GM12878 (cell line): ENCODE data around the gene KIFAP3. TPM values are rescaled to one million over a fixed set of nuclear protein-coding genes. Genes with fewer than 3 reads are reported as not detected.

ENCODE experiments used
- BCL11A ChIP-seq: IDR thresholded peaks from 2 replicates; pipeline ENCODE4 v1.6.1; 2011; ENCODE audit warnings: low read depth, low read length
- BMI1 ChIP-seq: fragments of 450-650 bp; IDR thresholded peaks from 2 replicates; pipeline ENCODE4 v1.6.1; 2016; ENCODE audit warnings: mild to moderate bottlenecking, moderate library complexity, borderline replicate concordance
- CBX5 ChIP-seq: sonication (generic); IDR thresholded peaks from 2 replicates; pipeline ENCODE4 v1.6.1; 2016; ENCODE audit warnings: low read depth, moderate library complexity, mild to moderate bottlenecking, inconsistent platforms
- CHD2 ChIP-seq: IDR thresholded peaks from 2 replicates; pipeline ENCODE4 v1.6.1; 2011; ENCODE audit warnings: low read depth, low read length, improper control_type of control experiment, borderline replicate concordance
- ELK1 ChIP-seq: IDR thresholded peaks from 2 replicates; pipeline ENCODE4 v1.6.1; 2012; ENCODE audit warnings: low read depth, low read length, improper control_type of control experiment
- FOXM1 ChIP-seq: IDR thresholded peaks from 2 replicates; pipeline ENCODE4 v1.6.1; 2012; ENCODE audit warnings: low read depth, mild to moderate bottlenecking, inconsistent platforms, low read length, moderate library complexity
- GABPA ChIP-seq: IDR thresholded peaks from 2 replicates; pipeline ENCODE4 v1.6.1; 2014; ENCODE audit warnings: antibody characterized with exemption, low read depth, mild to moderate bottlenecking, inconsistent platforms
- HDAC6 ChIP-seq: fragments of 200-600 bp; sonication (generic); IDR thresholded peaks from one replicate; pipeline ENCODE4 v1.8.0; 2017; ENCODE audit warnings: antibody characterized with exemption; ENCODE audit not compliant: unreplicated experiment
- IKZF2 ChIP-seq, 2 experiments: fragments of 450-650 bp; IDR thresholded peaks; 2 replicates each; pipeline ENCODE4 v1.6.1; 2017; ENCODE audit warnings: mild to moderate bottlenecking in 2 of 2, moderate library complexity in 2 of 2
- LARP7 ChIP-seq: fragments of 450-650 bp; IDR thresholded peaks from 2 replicates; pipeline ENCODE4 v1.6.1; 2017; ENCODE audit warnings: mild to moderate bottlenecking
- MXI1 ChIP-seq: fragments of 150-350 bp; IDR thresholded peaks from 2 replicates; pipeline ENCODE4 v1.6.1; 2011; ENCODE audit warnings: low read depth, mild to moderate bottlenecking, inconsistent platforms, low read length, improper control_type of control experiment
- RFX5 ChIP-seq: IDR thresholded peaks from 2 replicates; pipeline ENCODE4 v1.6.1; 2011; ENCODE audit warnings: low read depth, low read length, improper control_type of control experiment
- SIN3A ChIP-seq: IDR thresholded peaks from 2 replicates; pipeline ENCODE4 v1.6.1; 2012; ENCODE audit warnings: low read depth, low read length, improper control_type of control experiment
- STAT1 ChIP-seq: fragments of 450-650 bp; conservative IDR thresholded peaks from 2 replicates; pipeline ENCODE4 v1.6.1; 2014; ENCODE audit warnings: antibody characterized with exemption, mild to moderate bottlenecking
- SUZ12 ChIP-seq: fragments of 200-600 bp; sonication (generic); IDR thresholded peaks from one replicate; pipeline ENCODE4 v1.6.1; 2018; ENCODE audit warnings: antibody characterized with exemption, mild to moderate bottlenecking; ENCODE audit not compliant: unreplicated experiment
- ZNF622 ChIP-seq: fragments of 450-650 bp; IDR thresholded peaks from 2 replicates; pipeline ENCODE4 v1.6.1; 2017; ENCODE audit warnings: mild to moderate bottlenecking, inconsistent platforms
- polyA plus RNA-seq, 11 experiments: library from polyadenylated mRNA; depleted of rRNA in 4 of 11; unstranded in 6 of 11; stranded (reverse) in 5 of 11; fragments of >200 nt; fragmentation: Nextera tagmentation in 4 of 11; fragmentation: Illumina TruSeq in 1 of 11; extraction: Ambion mirVana in 4 of 11; extraction: Trizol in 1 of 11; gene quantifications; 1 replicate in 1 of 11; 2 replicates in 10 of 11; pipeline versions ENCODE4 v1.2.1 to v1.2.3, GENCODE V29; 2011 to 2016; ENCODE audit warnings: inconsistent platforms in 2 of 11, missing spikeins in 2 of 11, low read depth in 1 of 11
- total RNA-seq, 4 experiments: library from RNA; depleted of rRNA in 3 of 4; stranded (reverse); fragments of >200 nt in 3 of 4; fragmentation: Illumina TruSeq in 1 of 4; extraction: Trizol in 1 of 4; gene quantifications; 2 replicates each; pipeline versions ENCODE4 v1.2.1 to v1.2.3, GENCODE V29; 2013 to 2021
- TF ChIP-seq, protein P1 (sequence below): fragments of 450-650 bp; IDR thresholded peaks from 2 replicates; pipeline ENCODE4 v1.6.1; 2017; ENCODE audit warnings: mild to moderate bottlenecking, moderate library complexity
- TF ChIP-seq, protein P2 (sequence below): IDR thresholded peaks from 2 replicates; pipeline ENCODE4 v1.6.1; 2012; ENCODE audit warnings: low read depth, low read length, improper control_type of control experiment
- TF ChIP-seq, protein P3 (sequence below): IDR thresholded peaks from 2 replicates; pipeline ENCODE4 v1.6.1; 2011; ENCODE audit warnings: borderline replicate concordance, low read depth, mild to moderate bottlenecking, moderate library complexity, mixed read lengths, low read length; ENCODE audit not compliant: insufficient read depth; ENCODE audit errors: extremely low read length
- TF ChIP-seq, protein P4 (sequence below): fragments of 450-650 bp; IDR thresholded peaks from 2 replicates; pipeline ENCODE4 v1.6.1; 2017; ENCODE audit warnings: low read depth, mild to moderate bottlenecking, moderate library complexity

KIFAP3 gene
- total and polyA plus RNA-seq, 10 of the 15 experiments (the other 5 are each of a cell fraction or from before 2014, with no cell fraction given) = 13.7 to 100 (median 18.9) TPM

DNA sequence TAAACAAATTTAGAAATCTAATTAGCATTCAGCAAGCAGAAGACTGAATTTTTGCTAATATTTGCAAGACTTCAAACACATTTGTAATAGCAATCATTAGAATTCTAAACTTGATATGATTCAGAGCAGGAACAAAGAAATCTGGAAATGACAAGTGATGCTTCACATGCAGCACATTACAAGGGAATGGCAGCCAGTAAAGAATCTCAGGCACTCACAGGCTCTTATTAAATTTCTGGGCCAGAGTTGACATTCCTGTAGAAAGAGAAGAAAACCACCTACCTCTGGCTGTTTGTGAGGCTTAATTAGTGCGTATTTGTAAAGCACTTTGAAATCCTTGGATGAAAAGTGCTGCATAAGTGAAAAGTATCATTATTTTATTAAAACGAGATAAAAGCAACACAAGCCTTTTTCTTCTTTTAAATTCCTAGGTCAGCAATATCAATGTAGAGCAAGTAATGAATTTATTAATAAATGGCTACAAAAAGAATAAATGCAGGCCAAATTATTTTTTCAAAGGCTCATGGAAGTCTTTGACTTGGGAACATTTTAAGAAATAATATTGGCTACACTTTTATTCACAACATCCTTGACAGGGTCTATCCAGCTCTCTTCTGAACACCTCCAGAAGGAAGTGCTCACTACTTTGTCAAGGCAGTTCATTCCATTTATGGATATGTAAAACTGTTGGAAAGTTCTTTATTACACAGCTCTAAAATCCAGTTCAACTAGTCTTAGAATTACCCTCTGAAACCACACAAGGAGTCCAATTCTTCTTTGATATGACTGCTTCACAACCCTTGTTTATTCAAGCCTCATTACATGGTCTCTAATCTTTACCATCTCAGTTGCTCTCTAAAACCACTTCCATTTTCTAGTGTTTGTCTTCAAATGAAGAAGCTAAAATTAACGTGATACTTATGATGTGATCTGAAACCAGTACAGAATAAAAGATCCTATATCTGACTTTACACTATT is 148.7 kb downstream of the KIFAP3 start (continued):
- TF ChIP-seq, protein P1, sequence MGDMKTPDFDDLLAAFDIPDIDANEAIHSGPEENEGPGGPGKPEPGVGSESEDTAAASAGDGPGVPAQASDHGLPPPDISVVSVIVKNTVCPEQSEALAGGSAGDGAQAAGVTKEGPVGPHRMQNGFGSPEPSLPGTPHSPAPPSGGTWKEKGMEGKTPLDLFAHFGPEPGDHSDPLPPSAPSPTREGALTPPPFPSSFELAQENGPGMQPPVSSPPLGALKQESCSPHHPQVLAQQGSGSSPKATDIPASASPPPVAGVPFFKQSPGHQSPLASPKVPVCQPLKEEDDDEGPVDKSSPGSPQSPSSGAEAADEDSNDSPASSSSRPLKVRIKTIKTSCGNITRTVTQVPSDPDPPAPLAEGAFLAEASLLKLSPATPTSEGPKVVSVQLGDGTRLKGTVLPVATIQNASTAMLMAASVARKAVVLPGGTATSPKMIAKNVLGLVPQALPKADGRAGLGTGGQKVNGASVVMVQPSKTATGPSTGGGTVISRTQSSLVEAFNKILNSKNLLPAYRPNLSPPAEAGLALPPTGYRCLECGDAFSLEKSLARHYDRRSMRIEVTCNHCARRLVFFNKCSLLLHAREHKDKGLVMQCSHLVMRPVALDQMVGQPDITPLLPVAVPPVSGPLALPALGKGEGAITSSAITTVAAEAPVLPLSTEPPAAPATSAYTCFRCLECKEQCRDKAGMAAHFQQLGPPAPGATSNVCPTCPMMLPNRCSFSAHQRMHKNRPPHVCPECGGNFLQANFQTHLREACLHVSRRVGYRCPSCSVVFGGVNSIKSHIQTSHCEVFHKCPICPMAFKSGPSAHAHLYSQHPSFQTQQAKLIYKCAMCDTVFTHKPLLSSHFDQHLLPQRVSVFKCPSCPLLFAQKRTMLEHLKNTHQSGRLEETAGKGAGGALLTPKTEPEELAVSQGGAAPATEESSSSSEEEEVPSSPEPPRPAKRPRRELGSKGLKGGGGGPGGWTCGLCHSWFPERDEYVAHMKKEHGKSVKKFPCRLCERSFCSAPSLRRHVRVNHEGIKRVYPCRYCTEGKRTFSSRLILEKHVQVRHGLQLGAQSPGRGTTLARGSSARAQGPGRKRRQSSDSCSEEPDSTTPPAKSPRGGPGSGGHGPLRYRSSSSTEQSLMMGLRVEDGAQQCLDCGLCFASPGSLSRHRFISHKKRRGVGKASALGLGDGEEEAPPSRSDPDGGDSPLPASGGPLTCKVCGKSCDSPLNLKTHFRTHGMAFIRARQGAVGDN = peak; percentile 35; the same call in 1 of the 2 replicates
- TF ChIP-seq MXI1 (no peak), LARP7 (no peak), HDAC6 (no peak), SUZ12 (no peak), BMI1 (no peak), IKZF2 (IDR thresholded peaks at IDR 0.05) (peak; percentile 21 to 63; a peak in 2 of 4 replicates), SIN3A (no peak), BCL11A (no peak), CBX5 (no peak), ELK1 (no peak), GABPA (no peak), FOXM1 (no peak), RFX5 (no peak), STAT1 (no peak), ZNF622 (no peak), CHD2 (no peak)
- TF ChIP-seq, protein P2, sequence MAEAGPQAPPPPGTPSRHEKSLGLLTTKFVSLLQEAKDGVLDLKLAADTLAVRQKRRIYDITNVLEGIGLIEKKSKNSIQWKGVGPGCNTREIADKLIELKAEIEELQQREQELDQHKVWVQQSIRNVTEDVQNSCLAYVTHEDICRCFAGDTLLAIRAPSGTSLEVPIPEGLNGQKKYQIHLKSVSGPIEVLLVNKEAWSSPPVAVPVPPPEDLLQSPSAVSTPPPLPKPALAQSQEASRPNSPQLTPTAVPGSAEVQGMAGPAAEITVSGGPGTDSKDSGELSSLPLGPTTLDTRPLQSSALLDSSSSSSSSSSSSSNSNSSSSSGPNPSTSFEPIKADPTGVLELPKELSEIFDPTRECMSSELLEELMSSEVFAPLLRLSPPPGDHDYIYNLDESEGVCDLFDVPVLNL = no peak
- TF ChIP-seq, protein P3, sequence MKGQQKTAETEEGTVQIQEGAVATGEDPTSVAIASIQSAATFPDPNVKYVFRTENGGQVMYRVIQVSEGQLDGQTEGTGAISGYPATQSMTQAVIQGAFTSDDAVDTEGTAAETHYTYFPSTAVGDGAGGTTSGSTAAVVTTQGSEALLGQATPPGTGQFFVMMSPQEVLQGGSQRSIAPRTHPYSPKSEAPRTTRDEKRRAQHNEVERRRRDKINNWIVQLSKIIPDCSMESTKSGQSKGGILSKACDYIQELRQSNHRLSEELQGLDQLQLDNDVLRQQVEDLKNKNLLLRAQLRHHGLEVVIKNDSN = no peak
- TF ChIP-seq, protein P4, sequence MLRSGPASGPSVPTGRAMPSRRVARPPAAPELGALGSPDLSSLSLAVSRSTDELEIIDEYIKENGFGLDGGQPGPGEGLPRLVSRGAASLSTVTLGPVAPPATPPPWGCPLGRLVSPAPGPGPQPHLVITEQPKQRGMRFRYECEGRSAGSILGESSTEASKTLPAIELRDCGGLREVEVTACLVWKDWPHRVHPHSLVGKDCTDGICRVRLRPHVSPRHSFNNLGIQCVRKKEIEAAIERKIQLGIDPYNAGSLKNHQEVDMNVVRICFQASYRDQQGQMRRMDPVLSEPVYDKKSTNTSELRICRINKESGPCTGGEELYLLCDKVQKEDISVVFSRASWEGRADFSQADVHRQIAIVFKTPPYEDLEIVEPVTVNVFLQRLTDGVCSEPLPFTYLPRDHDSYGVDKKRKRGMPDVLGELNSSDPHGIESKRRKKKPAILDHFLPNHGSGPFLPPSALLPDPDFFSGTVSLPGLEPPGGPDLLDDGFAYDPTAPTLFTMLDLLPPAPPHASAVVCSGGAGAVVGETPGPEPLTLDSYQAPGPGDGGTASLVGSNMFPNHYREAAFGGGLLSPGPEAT = peak; percentile 58
